Fibroblast of mammary gland (primary cell): ENCODE data around the gene POLG.
A peak's percentile ranks its signal among the peaks of the same experiment; 100 is the strongest.

Experiments
- DNase-seq: peaks from one replicate; pipeline ENCODE4 v3.0.0-alpha.2; 2010; ENCODE audit warnings: low read depth
- H3K4me3 ChIP-seq: 2 replicates; pipeline ENCODE4 v1.5.1; 2011; ENCODE audit warnings: low read depth, mild to moderate bottlenecking, low read length, moderate library complexity; ENCODE audit not compliant: control insufficient read depth
- TF ChIP-seq, protein P1 (sequence below): conservative IDR thresholded peaks from 2 replicates; pipeline ENCODE4 v1.5.1; 2011; ENCODE audit warnings: low read depth, low read length, inconsistent platforms; ENCODE audit not compliant: control insufficient read depth, insufficient read depth

POLG gene

DNA sequence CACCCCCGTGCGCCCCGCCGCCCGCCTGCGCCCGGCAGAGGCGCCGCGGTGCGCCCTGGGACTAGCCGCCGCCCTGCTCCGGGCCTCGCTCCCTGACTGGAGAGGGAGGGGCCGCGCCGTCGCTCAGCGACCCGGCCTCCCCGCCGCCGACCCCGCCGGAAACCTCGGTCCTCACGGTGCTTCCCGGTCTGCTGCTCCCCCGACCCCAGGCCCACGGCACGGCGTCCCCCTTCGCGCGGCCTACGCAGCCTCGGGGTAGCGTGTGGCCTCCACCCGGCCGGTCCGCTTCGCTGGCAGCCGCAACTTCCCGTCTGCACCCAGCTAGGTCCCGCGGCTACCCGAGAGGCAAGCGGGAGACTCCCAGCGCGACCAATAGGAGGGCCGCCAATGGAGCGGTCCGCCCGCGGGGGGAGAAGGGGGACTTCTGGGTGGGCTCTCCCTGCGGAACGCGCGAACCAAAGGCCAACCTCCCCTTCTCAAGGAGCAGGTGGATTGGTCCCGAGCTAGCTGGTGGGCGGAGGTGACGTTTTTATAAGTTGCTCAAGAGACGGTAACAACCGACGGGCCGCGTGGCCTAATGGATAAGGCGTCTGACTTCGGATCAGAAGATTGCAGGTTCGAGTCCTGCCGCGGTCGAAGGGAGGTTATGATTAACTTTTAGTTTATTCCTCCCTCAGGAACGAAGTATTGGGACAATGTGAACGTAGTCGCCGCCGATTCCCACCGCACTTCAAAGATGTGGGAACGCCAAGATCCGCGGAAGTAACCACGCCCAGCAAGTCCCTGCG, at the start of gene POLG:
POLG (minus strand) TSS at position 315 of the 788 bp plus-strand sequence. CDS start 1,070 bp downstream, outside the sequence.
- TF ChIP-seq, protein P1, sequence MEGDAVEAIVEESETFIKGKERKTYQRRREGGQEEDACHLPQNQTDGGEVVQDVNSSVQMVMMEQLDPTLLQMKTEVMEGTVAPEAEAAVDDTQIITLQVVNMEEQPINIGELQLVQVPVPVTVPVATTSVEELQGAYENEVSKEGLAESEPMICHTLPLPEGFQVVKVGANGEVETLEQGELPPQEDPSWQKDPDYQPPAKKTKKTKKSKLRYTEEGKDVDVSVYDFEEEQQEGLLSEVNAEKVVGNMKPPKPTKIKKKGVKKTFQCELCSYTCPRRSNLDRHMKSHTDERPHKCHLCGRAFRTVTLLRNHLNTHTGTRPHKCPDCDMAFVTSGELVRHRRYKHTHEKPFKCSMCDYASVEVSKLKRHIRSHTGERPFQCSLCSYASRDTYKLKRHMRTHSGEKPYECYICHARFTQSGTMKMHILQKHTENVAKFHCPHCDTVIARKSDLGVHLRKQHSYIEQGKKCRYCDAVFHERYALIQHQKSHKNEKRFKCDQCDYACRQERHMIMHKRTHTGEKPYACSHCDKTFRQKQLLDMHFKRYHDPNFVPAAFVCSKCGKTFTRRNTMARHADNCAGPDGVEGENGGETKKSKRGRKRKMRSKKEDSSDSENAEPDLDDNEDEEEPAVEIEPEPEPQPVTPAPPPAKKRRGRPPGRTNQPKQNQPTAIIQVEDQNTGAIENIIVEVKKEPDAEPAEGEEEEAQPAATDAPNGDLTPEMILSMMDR: no peak
- H3K4me3 ChIP-seq: peak within 1 kb of the TSS; percentile 87
- peak; percentile 98 for DNase-seq

DNA sequence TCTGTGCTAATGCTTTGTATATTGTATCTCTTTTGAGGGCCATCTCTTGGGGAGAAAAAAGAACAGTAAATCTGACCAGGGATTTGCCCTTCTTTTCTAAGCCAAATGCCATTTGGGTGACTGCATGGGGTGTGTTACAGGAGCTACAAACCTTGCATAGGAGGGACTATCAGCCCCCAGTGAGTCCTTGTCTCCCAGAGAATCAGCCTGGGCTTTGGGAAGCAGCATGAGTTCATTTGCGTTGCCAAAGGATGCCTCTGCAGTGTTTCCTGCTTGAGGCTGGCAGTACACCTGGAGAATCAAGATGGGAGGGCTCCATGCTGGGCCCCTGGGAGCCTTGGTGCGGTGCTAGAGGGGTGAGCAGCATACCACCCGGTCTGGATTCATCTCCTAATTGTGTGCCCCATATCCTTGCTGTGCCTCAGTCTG, 49.6 kb upstream of the POLG start:
- H3K4me3 ChIP-seq: no peak overlapping the region
- no peak for DNase-seq
- TF ChIP-seq, protein P1: no peak

DNA sequence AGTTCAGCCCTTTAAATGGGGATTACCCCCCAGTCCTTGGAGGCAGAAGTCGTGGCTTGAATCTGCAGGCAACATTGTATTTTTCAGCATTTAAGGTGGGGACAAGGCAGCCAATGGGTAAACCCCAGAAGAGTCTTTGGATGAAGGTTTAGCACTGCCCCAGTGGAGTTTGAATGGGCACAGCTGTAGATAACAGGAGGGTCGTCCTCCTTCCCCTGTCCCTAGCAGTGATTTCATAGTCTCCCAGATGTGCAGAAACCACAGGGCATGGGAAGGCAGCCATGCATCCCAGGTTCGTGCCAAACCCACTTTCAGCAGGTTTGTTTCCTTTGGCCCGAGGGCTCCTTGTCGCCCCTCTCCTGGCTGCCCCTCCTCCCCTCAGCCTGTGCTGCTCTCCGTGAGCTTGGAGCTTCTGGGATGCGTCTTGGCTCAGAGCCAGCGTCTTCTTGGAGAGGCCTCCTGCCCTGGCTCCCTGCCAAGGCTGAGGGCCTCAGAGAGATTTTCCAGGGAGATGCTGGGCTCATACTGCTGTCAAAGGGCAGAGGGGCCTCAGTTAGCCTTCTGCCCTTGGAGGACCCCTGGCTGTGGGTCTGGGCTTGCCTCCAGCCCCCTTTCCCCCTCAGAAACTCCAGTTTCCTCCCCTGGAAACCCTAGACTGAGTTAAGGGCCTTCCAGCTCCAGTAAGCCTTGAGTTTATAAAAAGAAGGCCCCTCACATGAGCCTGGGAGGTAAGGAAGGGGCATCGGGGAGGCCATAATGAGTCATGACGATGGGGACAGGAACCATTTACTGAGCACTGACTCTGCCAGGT, 48.9 kb upstream of the POLG start:
- TF ChIP-seq, protein P1: no peak
- DNase-seq: peak; percentile 53
- no peak overlapping the region for H3K4me3 ChIP-seq

DNA sequence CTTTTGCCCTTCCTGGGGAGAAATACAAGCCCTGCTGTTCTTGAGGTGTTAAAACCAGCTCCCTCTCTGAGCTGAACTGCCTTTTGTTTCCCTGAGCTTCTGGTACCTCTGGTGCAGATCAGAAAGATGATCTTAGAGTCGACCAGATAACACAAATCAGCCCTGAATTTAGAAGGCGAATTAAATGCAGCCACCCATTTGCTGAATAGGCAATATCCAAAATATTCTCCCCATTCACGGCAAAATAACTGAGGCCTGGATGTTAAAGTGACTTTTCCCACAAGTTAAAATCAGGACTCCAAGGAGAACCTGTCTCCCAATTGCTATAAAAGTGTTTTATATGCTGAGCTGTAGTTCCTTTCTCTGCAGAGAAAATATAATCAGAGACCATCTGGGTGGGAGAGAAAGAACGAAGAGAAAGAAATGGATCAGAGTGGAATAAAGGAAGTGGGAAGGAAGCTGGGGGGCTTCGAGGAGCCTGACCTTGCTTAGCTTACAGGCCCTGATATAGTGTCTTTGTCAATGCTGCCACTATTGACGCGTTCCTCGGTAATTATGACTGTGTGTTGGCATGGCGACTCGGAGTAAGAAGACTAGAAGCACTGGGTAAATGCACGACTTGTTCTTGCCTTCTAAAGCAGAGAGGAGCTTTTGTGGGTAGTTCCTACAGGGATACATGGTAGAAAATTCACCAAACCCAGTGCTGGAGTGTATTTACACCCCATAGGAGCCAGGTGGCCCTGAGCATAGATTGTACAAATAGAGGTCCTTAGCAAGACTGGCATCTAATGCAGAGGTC, 47.5 kb upstream of the POLG start:
- H3K4me3 ChIP-seq: no peak overlapping the region
- TF ChIP-seq, protein P1: no peak
- DNase-seq: no peak

DNA sequence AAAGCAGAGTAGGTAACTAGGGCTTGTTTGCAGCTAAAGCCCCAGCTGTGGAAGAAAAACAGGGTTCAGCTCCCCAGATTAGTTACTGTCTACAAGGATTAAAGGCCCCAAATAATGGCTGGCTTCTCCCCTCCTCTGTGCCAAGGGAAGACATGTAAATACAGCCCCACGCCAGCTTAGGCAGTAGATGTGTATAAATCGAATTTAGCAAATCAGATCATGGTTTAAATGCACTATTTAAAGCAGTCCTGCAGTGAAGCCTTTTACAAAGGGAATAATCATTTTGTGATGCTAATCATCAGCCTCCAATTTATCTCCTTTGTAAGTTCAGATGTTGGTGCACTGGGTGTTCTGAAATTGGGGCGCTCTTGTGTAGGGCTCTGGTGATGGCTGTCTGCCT, 46.7 kb upstream of the POLG start:
- no peak overlapping the region for H3K4me3 ChIP-seq
- TF ChIP-seq, protein P1: no peak
- DNase-seq: no peak

DNA sequence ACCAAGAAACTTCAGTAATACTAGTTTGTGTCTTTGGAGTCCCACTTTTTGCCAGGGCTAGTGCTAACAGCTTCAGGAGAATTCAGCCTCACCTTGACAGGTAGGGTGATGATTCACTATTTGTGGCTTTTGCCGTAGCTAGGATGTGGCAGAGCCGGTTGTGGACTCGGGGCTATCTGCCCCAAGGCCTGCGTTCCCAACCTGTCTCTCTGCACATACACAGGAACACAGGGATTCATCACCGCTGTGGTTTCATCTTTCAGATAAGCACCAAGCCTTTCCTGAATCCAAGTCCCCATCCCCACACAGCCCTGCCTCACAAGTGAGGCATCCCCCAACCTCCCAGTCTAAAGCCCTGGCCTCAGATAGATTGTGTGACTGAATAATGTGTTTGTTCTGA, 45.2 kb upstream of the POLG start:
- TF ChIP-seq, protein P1: no peak
- no peak for DNase-seq
- H3K4me3 ChIP-seq: no peak overlapping the region
